ENCODE measurements around the gene ZNF273. TPM values are rescaled to one million over a fixed set of nuclear protein-coding genes. Genes with fewer than 3 reads are reported as not detected.
"Not testable (repeated sequence)": the region's sequence is repeated elsewhere in the genome, so short reads cannot be mapped to it uniquely, and the experiment has no call there.

ZNF273 gene
- total RNA-seq (2014; rRNA removed; shearing (Covaris generic)): 13.4 and 14.6 TPM in 2 replicates

DNA sequence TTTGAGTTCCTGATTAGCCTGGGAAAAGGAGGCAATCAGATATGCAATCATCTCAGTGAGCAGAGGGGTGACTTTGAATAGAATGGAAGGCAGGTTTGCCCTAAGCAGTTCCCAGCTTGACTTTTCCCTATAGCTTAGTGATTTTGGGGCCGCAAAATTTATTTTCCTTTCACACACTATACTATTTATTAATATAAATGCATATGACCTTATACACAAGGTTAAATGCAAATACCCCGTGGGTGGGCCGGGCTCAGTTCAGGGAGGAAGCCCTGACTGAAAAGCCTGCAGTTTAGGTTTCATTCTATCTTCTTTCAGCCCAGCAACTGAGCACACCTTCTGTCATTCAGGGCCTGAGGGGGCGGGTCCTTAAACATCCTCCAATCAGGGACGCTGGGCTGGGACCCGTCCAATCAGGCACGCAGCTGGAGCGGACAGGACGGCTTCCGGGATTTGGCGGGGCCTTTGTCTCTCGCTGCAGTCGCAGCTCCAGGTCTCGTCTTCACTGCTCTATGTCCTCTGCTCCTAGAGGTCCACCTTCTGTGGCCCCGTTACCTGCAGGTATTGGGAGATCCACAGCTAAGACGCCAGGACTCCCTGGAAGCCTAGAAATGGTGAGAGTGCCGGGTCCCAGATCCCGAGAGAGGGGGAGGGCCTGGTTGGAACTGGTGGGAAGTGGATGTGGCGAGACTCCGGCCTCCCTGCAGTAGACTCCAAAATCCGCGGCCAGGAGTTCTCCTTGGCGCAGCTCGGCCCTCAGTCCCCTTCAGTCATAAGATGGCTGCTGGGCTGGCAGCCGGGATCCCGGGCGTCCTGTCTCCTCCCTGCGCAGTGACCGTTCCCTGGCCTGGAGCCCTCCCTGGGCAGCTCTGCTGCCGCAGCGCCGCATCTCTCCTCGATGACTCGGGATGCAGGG lies at the start of gene ZNF273:
TSS of gene ZNF273 (plus strand) at position 468 of the 916 bp plus-strand sequence. CDS start at position 513, 45 bp downstream.
- peak; percentile 93 for DNase-seq (ENCODE audit: low spot score)

DNA sequence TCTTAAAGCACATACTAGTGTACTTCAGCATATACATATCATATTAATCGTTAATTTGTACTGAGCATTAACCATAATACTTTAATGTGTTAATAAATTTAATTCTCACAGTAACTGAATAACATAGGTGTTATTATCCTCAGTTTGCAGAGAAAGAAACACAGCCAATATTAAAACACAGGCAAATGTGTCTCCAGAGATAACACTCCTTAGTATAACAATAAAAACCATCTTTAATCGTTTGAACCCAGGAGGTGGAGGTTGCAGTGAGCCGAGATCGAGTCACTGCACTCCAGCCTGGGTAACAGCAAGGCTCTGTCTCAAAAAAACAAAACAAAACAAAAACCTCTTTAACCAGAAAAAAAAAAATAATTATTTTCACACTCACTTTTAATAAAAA lies 49.4 kb upstream of the ZNF273 start:
- DNase-seq (ENCODE audit: low spot score): no peak

- DNase-seq (ENCODE audit: low spot score): no peak
Observed at GRCh38 chr7:64854969-64855368, 48.1 kb upstream of the ZNF273 start.

DNA sequence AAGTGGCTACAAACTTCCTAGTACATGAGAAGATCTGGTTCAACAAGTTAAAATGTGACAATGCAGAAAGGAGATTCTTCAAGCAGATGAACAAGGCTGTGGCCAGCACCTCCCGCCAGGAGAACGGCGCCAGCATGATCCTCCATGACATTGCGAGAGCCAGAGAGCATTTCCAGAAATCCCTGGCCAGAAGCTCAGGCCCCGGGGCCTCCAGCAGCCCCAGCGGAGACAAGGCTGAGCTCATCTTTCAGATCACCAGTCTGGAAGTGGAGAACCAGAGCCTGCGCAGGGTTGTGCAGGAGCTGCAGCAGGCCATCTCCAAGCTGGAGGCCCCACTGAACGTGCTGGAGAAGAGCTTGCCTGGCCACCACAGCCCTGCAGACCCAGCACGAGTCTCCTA lies 40.1 kb upstream of the ZNF273 start:
- peak; percentile 3 for DNase-seq (ENCODE audit: low spot score)

DNA sequence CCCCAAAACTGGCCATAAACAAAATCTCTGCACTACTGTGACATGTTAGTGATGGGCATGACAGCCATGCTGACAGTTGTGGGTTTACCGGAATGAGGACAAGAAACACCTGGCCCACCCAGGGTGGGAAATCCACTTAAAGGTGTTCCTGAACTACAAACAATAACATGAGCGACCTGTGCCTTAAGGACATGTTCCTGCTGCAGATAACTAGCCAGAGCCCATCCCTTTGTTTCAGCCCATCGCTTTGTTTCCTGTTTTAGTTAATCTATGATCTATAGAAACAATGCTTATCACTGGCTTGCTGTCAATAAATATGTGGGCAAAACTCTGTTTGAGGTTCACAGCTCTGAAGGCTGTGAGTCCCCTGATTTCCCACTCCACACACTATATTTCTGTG lies 39.5 kb upstream of the ZNF273 start:
- DNase-seq (ENCODE audit: low spot score): not testable (repeated sequence)

DNA sequence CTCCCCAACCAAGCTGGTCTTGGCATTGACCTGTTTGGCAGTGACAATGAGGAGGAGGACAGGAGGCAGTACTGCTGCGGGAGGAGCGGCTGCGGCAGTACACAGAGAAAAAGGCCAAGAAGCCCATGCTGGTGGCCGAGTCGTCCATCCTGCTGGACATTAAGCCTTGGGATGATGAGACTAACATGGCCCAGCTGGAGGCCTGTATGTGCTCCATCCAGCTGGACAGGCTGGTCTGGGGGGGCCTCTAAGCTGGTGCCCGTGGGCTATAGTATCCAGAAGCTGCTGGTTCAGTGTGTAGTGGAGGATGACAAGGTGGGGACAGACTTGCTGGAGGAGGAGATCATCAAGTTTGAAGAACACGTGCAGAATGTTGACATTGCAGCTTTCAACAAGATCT lies 39.1 kb upstream of the ZNF273 start:
- DNase-seq (ENCODE audit: low spot score): no peak

- DNase-seq (ENCODE audit: low spot score): no peak
Observed at GRCh38 chr7:64867863-64868440, 35.1 kb upstream of the ZNF273 start.

DNA sequence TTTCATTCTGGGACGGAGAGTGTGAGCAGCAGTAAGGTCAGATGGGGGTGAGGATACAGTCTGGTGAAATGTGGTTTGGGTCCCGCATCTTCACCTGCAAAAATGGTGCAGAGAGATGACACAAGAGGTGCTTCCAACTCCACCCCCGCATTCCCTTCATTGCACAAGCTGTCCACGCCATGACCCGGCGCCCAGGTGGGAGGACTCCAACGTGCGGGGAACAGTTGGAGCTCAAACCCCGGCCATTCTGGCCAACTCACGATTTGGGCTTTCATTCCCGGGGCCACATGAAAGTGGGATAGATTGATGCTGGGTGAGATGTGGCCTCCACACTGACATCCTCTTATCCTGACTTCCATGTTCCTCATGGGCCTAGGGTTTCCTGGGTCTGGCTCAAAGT lies 34.6 kb upstream of the ZNF273 start:
- no peak for DNase-seq (ENCODE audit: low spot score)

GRCh38 chr7:64869121-64869725 lies 33.9 kb upstream of the ZNF273 start:
- DNase-seq (ENCODE audit: low spot score): no peak

DNA sequence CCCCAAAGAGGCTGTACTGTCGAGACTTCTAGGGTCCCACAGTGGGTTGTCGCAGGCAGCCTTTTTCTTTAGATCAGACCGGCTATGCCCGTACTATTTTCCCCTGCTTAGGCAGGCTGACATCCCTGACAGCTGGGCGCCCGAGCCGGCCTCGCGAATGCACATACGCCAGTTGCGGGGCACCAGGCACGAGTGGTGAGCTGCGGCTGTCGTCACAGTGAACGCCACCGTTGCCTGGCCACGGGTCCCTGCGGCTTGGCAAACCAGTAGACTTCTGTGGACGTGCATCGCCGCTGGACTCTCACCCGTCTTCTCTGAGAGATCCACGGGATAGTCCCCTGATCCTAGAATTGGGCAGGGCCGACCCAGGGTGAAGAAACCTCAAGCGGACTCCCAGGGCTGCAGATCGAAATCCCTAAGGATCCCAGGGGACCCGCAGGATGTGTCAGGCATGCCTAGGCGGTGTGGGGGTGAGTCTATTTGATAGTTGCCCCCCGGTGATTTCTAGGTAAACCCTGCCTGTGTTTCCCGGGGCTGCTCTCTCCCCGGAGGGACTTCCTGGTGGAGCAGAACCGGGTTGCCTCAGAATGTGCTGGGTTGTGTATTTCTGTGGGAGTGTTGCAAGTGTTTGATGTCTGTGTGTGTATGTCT lies 33.0 kb upstream of the ZNF273 start:
- no peak for DNase-seq (ENCODE audit: low spot score)

GRCh38 chr7:64870656-64871055 lies 32.4 kb upstream of the ZNF273 start:
- DNase-seq (ENCODE audit: low spot score): no peak

- DNase-seq (ENCODE audit: low spot score): no peak
Observed at GRCh38 chr7:64871761-64872160, 31.3 kb upstream of the ZNF273 start.

GRCh38 chr7:64872351-64873154 lies 30.5 kb upstream of the ZNF273 start:
- no peak for DNase-seq (ENCODE audit: low spot score)

- DNase-seq (ENCODE audit: low spot score): no peak
Observed at GRCh38 chr7:64873155-64873500, 29.9 kb upstream of the ZNF273 start.

- no peak for DNase-seq (ENCODE audit: low spot score)
Observed at GRCh38 chr7:64873517-64873916, 29.6 kb upstream of the ZNF273 start.

- DNase-seq (ENCODE audit: low spot score): peak; percentile 78
Observed at GRCh38 chr7:64874114-64874513, 29.0 kb upstream of the ZNF273 start.

GRCh38 chr7:64874562-64875250 lies 28.4 kb upstream of the ZNF273 start:
- no peak for DNase-seq (ENCODE audit: low spot score)

DNA sequence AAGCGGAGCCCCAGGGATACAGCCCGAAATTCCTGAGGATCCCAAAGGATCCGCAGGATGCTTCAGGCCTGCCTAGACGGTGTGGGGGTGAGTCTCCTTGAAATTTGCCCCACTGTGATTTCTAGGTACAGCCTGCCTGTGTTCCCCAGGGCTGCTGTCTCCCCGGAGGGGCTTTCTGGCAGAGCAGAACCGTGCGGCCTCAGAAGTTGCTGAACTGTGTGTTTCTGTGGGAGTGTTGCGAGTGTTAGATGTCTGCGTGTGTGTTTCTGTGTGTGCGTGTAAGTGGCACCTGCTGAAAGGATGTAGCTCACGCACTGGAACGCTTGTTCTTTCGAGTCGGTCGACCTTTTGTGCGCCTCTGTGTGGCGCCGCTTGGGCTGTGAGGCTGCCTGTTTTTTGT lies 27.8 kb upstream of the ZNF273 start:
- no peak for DNase-seq (ENCODE audit: low spot score)

GRCh38 chr7:64875658-64876406 lies 27.2 kb upstream of the ZNF273 start:
- no peak for DNase-seq (ENCODE audit: low spot score)
